Measurements from ENCODE around the gene TTC9. TPM values are rescaled to one million over a fixed set of nuclear protein-coding genes. Genes with fewer than 3 reads are reported as not detected.

The TTC9 gene
- total and polyA plus RNA-seq, 3 donors from 2014 or later: 1.5 to 2.4 (median 2.4) TPM

GRCh38 chr14:70707138-70708038 is 65.7 kb downstream of the TTC9 start:
- TF ChIP-seq POLR2A (IDR thresholded peaks at IDR 0.05): no peak
- no peak for TF ChIP-seq CTCF (IDR thresholded peaks at IDR 0.05)
- no peaks in the 10 kb centered on the region for H3K36me3 ChIP-seq (ENCODE audit: low read depth, missing control alignments)
- peak; percentile 64 for DNase-seq
- H3K4me1 ChIP-seq: peaks cover 5% of the 10 kb centered on the region
- WGBS, 2 donors: 79 to 98% methylated on average over 4 to 6 of the region's 6 CpGs
- H3K9me3 ChIP-seq: no peaks in the 10 kb centered on the region
- H3K27ac ChIP-seq: no peak overlapping the region
- intact Hi-C loops (cut with DNase I; ENCODE audit: low total_unique reads): no loop called here
- no peak overlapping the region for H3K4me3 ChIP-seq
- no peaks in the 10 kb centered on the region for H3K27me3 ChIP-seq

GRCh38 chr14:70708717-70709570 is 67.2 kb downstream of the TTC9 start:
- Histone ChIP-seq H3K27ac (no peak overlapping the region), H3K4me1 (peaks cover 5% of the 10 kb centered on the region)
- 88 to 90% methylated on average over 13 to 15 of the region's 15 CpGs for WGBS, 2 donors

GRCh38 chr14:70709726-70710382 is 68.1 kb downstream of the TTC9 start:
- intact Hi-C loops (cut with DNase I; ENCODE audit: low total_unique reads): no loop called here
- H3K36me3 ChIP-seq (ENCODE audit: low read depth, missing control alignments): no peaks in the 10 kb centered on the region
- no peaks in the 10 kb centered on the region for H3K9me3 ChIP-seq
- TF ChIP-seq CTCF (IDR thresholded peaks at IDR 0.05) (no peak), POLR2A (IDR thresholded peaks at IDR 0.05) (no peak)
- no peaks in the 10 kb centered on the region for H3K27me3 ChIP-seq
- H3K4me1 ChIP-seq: peaks cover 5% of the 10 kb centered on the region
- no peak overlapping the region for H3K4me3 ChIP-seq
- no peak overlapping the region for H3K27ac ChIP-seq
- WGBS, 2 donors: 70 to 76% methylated on average over 7 to 8 of the region's 8 CpGs
- no peak for DNase-seq

More at GRCh38 chr14:70708717-70709570, 67.2 kb downstream of the TTC9 start:
- Histone ChIP-seq H3K4me3 (no peak overlapping the region), H3K36me3 (ENCODE audit: low read depth, missing control alignments) (no peaks in the 10 kb centered on the region), H3K9me3 (no peaks in the 10 kb centered on the region), H3K27me3 (no peaks in the 10 kb centered on the region)
- intact Hi-C loops (cut with DNase I; ENCODE audit: low total_unique reads): no loop called here
- no peak for DNase-seq
- TF ChIP-seq CTCF (IDR thresholded peaks at IDR 0.05) (no peak), POLR2A (IDR thresholded peaks at IDR 0.05) (no peak)

GRCh38 chr14:70711451-70711850 is 69.7 kb downstream of the TTC9 start:
- H3K4me1 ChIP-seq: peaks cover 5% of the 10 kb centered on the region
- no peak overlapping the region for H3K4me3 ChIP-seq
- DNase-seq: no peak
- WGBS, 2 donors: 97 to 100% methylated on average over 1 of the region's 1 CpG
- TF ChIP-seq POLR2A (IDR thresholded peaks at IDR 0.05): no peak
- no peak for TF ChIP-seq CTCF (IDR thresholded peaks at IDR 0.05)
- no peak overlapping the region for H3K27ac ChIP-seq
- no peaks in the 10 kb centered on the region for H3K9me3 ChIP-seq
- no peaks in the 10 kb centered on the region for H3K27me3 ChIP-seq
- intact Hi-C loops (cut with DNase I; ENCODE audit: low total_unique reads): no loop called here
- no peaks in the 10 kb centered on the region for H3K36me3 ChIP-seq (ENCODE audit: low read depth, missing control alignments)

Measured in testis (tissue), 3 donors.